ENCODE measurements around the gene CXCL16.

The CXCL16 gene

DNA sequence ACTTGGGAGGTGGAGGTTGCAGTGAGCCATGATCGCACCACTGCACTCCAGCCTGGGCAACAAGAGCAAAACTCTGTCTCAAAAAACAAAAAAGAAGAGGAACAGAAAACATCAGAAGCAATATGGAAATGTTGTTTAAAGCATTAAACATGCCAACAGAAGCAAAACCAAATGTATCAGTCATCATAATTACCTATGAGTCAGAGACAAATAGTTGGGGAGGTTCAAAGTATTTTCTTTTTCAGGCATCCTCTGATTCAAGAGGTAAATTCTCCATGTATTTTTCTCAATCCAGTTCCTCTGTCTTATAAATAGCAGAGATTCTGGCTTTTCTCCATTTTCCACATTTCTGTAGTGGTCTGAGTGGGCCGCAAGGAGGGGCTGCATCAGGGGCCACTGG, 29.9 kb upstream of the CXCL16 start:
- Mint-ChIP-seq H3K36me3 (ENCODE audit: low read depth) (no peaks in the 10 kb centered on the region), H3K27ac (no peak overlapping the region), H3K4me3 (no peak overlapping the region), H3K9me3 (no peaks in the 10 kb centered on the region), H3K4me1 (ENCODE audit: low read depth) (peaks cover 10% of the 10 kb centered on the region), H3K27me3 (ENCODE audit: low read depth) (peaks cover 10% of the 10 kb centered on the region)
- DNase-seq (ENCODE audit: low spot score), result no peak

DNA sequence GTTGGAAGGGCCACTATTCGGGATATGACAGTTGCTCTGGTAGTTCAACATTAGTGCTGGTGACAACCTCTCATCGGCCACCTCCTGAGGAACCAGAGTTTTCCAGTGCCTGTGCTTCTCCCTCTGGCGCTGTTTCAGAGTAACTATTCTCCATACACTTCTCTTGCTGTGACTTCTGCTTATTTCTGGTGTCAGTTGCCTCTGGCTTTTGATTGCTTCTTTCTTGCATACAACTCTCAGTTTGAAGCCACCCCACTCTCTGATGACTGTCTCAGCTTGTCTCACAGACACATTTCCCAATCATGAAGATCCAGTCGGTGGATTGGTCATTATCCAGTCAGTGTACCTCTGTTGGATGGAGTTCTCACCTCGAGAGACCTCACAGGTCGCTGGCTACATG, 28.6 kb upstream of the CXCL16 start:
- H3K27me3 Mint-ChIP-seq (ENCODE audit: low read depth), result peaks cover 5% of the 10 kb centered on the region
- H3K4me3 Mint-ChIP-seq, result no peak overlapping the region
- DNase-seq (ENCODE audit: low spot score), result no peak
- no peaks in the 10 kb centered on the region for H3K9me3 Mint-ChIP-seq
- no peaks in the 10 kb centered on the region for H3K36me3 Mint-ChIP-seq (ENCODE audit: low read depth)
- peaks cover 10% of the 10 kb centered on the region for H3K4me1 Mint-ChIP-seq (ENCODE audit: low read depth)
- H3K27ac Mint-ChIP-seq, result no peak overlapping the region

DNA sequence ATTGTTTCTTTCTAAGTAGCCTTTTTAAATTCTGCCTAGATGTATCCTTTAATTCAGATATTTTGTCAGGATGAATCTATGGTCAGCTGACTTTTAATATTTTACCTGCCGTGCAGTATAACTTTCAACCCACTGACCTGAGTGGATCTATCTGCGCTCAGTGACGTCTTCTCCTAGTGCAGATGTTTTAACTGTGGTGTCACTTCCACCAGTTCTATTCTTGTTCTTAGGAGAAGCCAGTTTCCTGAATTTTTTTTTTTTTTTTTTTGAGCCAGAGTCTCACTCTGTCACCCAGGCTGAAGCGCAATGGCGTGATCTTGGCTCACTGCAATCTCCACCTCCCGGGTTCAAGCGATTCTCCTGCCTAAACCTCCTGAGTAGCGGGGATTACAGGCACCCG, 27.0 kb upstream of the CXCL16 start:
- Mint-ChIP-seq H3K27ac (no peak overlapping the region), H3K4me3 (no peak overlapping the region), H3K9me3 (no peaks in the 10 kb centered on the region), H3K36me3 (ENCODE audit: low read depth) (no peaks in the 10 kb centered on the region), H3K4me1 (ENCODE audit: low read depth) (peaks cover 6% of the 10 kb centered on the region), H3K27me3 (ENCODE audit: low read depth) (peaks cover 8% of the 10 kb centered on the region)
- DNase-seq (ENCODE audit: low spot score), result no peak

DNA sequence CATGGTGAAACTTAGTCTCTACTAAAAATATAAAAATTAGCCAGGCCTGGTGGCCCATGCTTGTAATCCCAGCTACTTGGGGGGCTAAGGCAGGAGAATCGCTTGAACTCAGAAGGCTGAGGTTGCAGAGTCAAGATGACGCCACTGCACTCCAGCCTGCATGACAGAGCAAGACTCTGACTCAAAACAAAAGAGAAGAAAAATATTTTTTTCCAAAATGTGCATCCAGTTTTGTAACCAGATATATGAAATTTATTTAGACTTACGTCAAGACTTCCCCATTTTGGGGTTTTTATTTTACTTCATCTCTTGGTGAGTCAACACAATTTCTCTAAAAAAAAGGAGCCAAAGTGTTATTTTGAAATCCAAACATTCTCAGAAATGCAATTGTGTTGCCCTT, 26.5 kb upstream of the CXCL16 start:
- H3K36me3 Mint-ChIP-seq (ENCODE audit: low read depth), result no peaks in the 10 kb centered on the region
- H3K27ac Mint-ChIP-seq, result no peak overlapping the region
- H3K4me3 Mint-ChIP-seq, result no peak overlapping the region
- H3K9me3 Mint-ChIP-seq, result no peaks in the 10 kb centered on the region
- peaks cover 2% of the 10 kb centered on the region for H3K4me1 Mint-ChIP-seq (ENCODE audit: low read depth)
- peaks cover 8% of the 10 kb centered on the region for H3K27me3 Mint-ChIP-seq (ENCODE audit: low read depth)
- DNase-seq (ENCODE audit: low spot score), result no peak

DNA sequence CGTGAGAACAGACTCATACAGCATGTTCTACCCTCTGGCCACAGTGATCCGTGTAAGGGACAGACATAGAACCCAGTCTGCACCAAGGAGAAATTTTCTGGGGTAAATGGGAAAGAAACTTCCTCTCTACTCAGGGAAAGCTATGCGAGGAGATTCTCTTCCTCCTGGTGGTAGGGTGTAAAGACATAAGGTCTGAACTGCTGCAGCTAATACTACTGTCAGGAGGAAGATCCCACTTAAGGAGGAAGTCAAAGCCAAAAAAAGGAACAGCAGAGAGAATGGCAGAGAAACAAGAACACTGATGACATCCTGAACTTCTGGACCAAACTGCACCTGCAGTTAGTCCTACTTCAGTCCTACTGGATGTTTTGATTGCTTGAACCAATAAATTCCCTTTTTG, 24.9 kb upstream of the CXCL16 start:
- H3K9me3 Mint-ChIP-seq, result no peaks in the 10 kb centered on the region
- H3K27ac Mint-ChIP-seq, result no peak overlapping the region
- DNase-seq (ENCODE audit: low spot score), result no peak
- no peaks in the 10 kb centered on the region for H3K4me1 Mint-ChIP-seq (ENCODE audit: low read depth)
- H3K27me3 Mint-ChIP-seq (ENCODE audit: low read depth), result peaks cover 6% of the 10 kb centered on the region
- H3K36me3 Mint-ChIP-seq (ENCODE audit: low read depth), result no peaks in the 10 kb centered on the region
- H3K4me3 Mint-ChIP-seq, result no peak overlapping the region

DNA sequence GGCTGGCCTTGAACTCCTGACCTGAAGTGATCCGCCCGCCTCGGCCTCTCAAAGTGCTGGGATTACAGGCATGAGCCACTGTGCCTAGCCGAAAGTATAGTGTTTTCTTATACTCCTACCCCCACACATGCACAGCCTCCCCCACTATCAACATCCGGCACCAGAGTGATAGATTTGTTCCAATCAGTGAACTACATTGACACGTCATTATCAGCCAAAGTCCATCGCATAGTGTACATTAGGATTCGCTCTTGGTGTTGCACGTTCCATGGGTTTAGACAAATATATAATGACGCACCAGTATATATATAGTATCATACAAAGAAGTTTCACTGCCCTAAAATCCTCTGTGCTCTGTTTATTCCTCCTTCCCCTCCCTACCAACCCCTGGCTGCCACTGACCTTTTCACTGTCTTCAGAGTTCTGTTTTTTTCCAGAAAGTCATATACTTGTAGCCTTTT, 20.1 kb upstream of the CXCL16 start:
- Mint-ChIP-seq H3K27ac (no peak overlapping the region), H3K9me3 (no peaks in the 10 kb centered on the region), H3K4me1 (ENCODE audit: low read depth) (no peaks in the 10 kb centered on the region), H3K4me3 (no peak overlapping the region), H3K27me3 (ENCODE audit: low read depth) (peaks cover 15% of the 10 kb centered on the region), H3K36me3 (ENCODE audit: low read depth) (no peaks in the 10 kb centered on the region)
- no peak for DNase-seq (ENCODE audit: low spot score)

DNA sequence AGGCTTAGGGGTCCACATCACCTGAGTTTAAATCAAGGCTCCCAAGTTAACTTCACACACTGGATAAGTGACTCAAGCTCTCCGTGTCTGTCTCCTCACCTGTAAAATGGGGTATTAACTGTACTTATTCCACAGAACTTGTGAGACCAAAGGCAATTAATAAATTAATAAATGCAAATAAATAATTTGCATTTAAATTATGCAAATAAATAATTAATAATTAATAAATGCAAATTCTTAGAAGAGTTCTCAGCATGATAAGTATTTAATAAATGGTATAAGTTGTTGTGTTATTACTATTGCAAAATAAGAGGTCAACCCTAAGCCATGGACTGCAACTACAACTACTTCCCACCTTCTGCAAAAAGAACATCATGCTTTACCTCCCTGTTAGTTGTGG, 13.7 kb upstream of the CXCL16 start:
- Mint-ChIP-seq H3K27ac (no peak overlapping the region), H3K4me1 (ENCODE audit: low read depth) (peaks cover 1% of the 10 kb centered on the region), H3K27me3 (ENCODE audit: low read depth) (peaks cover 41% of the 10 kb centered on the region), H3K4me3 (no peak overlapping the region), H3K36me3 (ENCODE audit: low read depth) (no peaks in the 10 kb centered on the region), H3K9me3 (no peaks in the 10 kb centered on the region)
- DNase-seq (ENCODE audit: low spot score), result no peak

DNA sequence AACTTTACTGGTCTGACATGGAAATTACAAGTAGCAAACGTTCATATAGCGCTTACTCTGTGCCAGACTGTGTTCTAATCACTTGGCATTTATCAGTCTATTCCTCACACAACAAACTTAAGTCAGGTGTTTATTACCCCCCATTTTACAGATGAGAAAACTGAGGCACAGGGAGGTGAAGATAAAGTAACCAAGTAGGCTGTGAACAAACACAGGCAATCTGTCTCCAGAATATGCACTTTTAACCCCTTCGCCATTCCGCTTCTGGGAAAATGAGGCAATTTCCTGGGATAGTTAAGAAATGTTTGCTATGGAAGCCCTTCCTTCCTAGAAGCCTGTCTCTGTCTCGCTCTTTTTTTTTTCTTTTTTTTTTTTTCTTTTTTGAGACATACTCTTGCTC, 12.2 kb upstream of the CXCL16 start:
- no peaks in the 10 kb centered on the region for H3K9me3 Mint-ChIP-seq
- no peak for DNase-seq (ENCODE audit: low spot score)
- H3K4me1 Mint-ChIP-seq (ENCODE audit: low read depth), result peaks cover 7% of the 10 kb centered on the region
- peaks cover 42% of the 10 kb centered on the region for H3K27me3 Mint-ChIP-seq (ENCODE audit: low read depth)
- H3K27ac Mint-ChIP-seq, result no peak overlapping the region
- no peaks in the 10 kb centered on the region for H3K36me3 Mint-ChIP-seq (ENCODE audit: low read depth)
- H3K4me3 Mint-ChIP-seq, result no peak overlapping the region

DNA sequence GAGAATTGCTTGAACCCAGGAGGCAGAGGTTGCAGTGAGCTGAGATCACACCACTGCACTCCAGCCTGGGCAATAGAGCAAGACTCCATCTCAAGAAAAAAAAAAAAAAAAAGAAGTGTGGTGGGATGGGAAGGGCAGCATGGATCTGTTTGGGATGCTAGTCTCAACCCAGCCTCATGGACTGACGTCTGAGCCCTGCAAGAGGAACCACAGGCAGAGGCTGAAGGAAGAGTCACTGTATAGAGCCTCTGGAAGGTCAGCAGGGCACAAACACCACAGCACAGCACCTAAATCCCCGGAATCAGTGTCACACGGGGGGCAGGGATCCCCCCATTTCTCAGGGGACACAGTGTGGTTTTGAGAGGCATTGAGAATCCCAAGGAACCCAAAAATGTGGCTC, 10.9 kb upstream of the CXCL16 start:
- Mint-ChIP-seq H3K27me3 (ENCODE audit: low read depth) (peaks cover 40% of the 10 kb centered on the region), H3K4me1 (ENCODE audit: low read depth) (peaks cover 12% of the 10 kb centered on the region), H3K4me3 (no peak overlapping the region), H3K36me3 (ENCODE audit: low read depth) (no peaks in the 10 kb centered on the region), H3K9me3 (no peaks in the 10 kb centered on the region), H3K27ac (no peak overlapping the region)
- DNase-seq (ENCODE audit: low spot score), result no peak

DNA sequence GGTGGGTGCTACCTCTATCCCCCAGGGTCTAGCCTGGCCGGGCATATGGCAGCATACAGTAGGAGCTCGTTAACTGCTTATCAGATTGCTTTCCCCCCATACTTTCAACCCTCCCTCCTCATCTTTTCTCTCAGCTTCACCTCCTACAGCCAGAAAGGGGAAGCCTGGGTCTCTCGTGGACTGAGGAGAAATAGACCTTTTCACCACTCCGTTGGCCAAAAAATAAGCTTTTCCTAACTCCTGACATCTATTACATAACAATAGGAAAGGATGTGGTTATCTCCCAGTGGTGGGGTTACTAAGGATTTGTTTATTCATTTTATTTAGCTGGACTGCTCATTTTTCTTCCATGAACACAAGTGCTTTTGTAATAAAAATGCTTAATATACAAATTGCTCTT, 9.0 kb upstream of the CXCL16 start:
- peaks cover 15% of the 10 kb centered on the region for H3K4me1 Mint-ChIP-seq (ENCODE audit: low read depth)
- no peak overlapping the region for H3K27ac Mint-ChIP-seq
- no peaks in the 10 kb centered on the region for H3K36me3 Mint-ChIP-seq (ENCODE audit: low read depth)
- no peak for DNase-seq (ENCODE audit: low spot score)
- H3K27me3 Mint-ChIP-seq (ENCODE audit: low read depth), result peaks cover 36% of the 10 kb centered on the region
- H3K4me3 Mint-ChIP-seq, result peak overlapping the region; percentile 21
- no peaks in the 10 kb centered on the region for H3K9me3 Mint-ChIP-seq

DNA sequence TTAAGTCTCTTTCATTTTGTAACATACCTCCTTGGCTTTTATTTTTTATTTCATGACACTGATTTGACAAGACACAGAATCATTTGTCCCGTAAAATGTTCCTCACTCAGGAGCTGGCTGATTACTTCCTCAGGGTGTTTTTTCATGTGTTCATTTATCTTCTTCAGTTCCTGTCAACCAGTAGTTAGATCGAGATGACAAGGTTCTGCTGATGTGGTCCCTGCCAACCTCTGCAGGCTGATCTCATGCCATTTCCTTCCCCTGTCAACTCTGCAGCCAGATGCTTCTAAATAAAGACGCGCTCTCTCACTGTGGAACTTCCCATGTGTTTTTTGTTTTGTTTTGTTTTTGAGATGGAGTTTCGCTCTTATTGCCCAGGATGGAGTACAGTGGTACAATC, 8.1 kb upstream of the CXCL16 start:
- H3K27ac Mint-ChIP-seq, result peak overlapping the region; percentile 72
- peak overlapping the region; percentile 80 for H3K4me3 Mint-ChIP-seq
- H3K27me3 Mint-ChIP-seq (ENCODE audit: low read depth), result peaks cover 33% of the 10 kb centered on the region
- H3K9me3 Mint-ChIP-seq, result no peaks in the 10 kb centered on the region
- H3K4me1 Mint-ChIP-seq (ENCODE audit: low read depth), result peaks cover 15% of the 10 kb centered on the region
- peak; percentile 19 for DNase-seq (ENCODE audit: low spot score)
- no peaks in the 10 kb centered on the region for H3K36me3 Mint-ChIP-seq (ENCODE audit: low read depth)

DNA sequence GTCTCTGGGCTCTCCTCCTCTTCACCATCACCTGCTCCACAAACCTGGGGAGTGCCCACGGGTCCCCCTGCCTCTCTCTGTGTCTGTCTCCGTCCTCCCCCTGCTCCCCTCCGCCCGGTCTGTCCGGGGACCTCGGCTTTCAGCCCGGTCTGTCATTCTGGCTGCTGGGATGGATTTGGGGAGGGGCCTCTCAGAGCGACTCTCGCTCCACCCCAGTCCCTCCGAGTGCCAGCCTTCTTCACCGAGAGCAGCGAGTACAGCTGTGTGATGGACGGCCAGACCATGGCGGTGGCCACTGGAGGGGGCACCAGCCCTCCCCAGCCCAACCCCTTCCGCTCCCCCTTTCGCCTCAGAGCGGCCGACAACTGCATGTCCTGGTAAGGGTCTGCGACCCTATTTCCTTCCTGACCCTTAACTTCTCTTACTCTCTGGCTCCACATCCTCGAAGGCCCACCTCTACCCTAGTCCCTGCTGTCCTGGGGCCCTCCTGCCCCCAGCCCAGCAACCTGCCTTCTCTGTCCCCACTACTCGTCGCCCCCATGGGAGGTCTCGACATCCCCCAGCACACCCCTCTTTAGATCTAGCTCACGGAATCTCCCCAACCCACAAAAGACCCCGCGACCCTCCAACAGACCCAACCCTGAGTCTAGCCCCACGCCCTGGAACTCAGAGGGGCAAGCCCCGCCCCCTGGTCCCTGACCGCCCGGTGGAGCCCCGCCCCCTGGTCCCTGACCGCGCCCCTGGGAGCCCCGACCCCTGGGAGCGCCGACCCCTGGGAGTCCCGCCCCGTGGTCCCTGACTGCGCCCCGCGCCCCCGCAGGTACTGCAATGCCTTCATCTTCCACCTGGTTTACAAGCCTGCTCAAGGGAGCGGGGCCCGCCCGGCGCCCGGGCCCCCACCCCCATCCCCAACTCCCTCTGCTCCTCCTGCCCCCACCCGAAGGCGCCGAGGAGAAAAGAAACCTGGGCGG, 5.6 kb upstream of the CXCL16 start:
- Mint-ChIP-seq H3K9me3 (no peaks in the 10 kb centered on the region), H3K27me3 (ENCODE audit: low read depth) (peaks cover 31% of the 10 kb centered on the region), H3K4me1 (ENCODE audit: low read depth) (peaks cover 20% of the 10 kb centered on the region), H3K4me3 (no peak overlapping the region), H3K27ac (no peak overlapping the region), H3K36me3 (ENCODE audit: low read depth) (no peaks in the 10 kb centered on the region)
- DNase-seq (ENCODE audit: low spot score), result no peak

DNA sequence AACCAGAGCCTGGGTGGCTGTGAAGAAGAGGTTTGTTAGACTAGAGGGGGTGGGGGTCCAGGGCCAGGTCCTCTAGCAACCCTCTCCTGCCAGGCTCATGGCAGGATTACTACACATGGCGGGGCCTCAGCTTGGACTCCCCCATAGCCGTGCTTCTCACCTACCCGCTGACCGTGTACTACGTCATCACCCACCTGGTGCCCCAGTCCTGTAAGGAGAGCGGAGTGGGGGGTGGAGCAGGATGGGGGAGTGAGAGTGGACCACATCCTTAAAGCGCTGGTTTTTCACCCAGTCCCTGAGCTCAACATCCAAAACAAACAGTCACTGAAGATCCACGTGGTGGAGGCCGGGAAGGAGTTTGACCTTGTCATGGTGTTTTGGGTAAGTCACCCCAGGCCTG, 4.2 kb upstream of the CXCL16 start:
- Mint-ChIP-seq H3K27me3 (ENCODE audit: low read depth) (peaks cover 34% of the 10 kb centered on the region), H3K9me3 (no peaks in the 10 kb centered on the region), H3K4me3 (no peak overlapping the region), H3K27ac (no peak overlapping the region), H3K4me1 (ENCODE audit: low read depth) (peaks cover 24% of the 10 kb centered on the region), H3K36me3 (ENCODE audit: low read depth) (no peaks in the 10 kb centered on the region)
- DNase-seq (ENCODE audit: low spot score), result no peak

DNA sequence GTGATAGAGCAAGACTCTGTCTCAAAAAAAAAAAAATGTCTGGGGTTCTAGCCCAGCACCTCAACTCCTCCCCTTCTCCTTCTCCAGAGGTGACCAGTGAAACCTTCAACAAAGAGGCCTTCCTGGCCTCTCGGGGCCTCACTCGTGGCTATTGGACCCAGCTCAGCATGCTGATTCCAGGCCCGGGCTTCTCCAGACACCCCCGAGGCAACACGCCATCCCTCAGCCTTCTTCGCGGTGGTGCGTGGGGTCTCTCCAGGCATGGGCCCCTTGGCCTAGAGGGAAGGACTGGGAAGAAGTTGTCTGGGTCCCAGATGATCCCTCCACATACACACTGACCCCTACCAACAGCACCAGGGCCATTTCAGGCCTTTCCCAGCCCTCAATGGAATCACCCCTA, 3.5 kb upstream of the CXCL16 start:
- no peaks in the 10 kb centered on the region for H3K36me3 Mint-ChIP-seq (ENCODE audit: low read depth)
- H3K4me1 Mint-ChIP-seq (ENCODE audit: low read depth), result peaks cover 28% of the 10 kb centered on the region
- H3K27ac Mint-ChIP-seq, result no peak overlapping the region
- no peak for DNase-seq (ENCODE audit: low spot score)
- peaks cover 34% of the 10 kb centered on the region for H3K27me3 Mint-ChIP-seq (ENCODE audit: low read depth)
- H3K4me3 Mint-ChIP-seq, result no peak overlapping the region
- H3K9me3 Mint-ChIP-seq, result no peaks in the 10 kb centered on the region

DNA sequence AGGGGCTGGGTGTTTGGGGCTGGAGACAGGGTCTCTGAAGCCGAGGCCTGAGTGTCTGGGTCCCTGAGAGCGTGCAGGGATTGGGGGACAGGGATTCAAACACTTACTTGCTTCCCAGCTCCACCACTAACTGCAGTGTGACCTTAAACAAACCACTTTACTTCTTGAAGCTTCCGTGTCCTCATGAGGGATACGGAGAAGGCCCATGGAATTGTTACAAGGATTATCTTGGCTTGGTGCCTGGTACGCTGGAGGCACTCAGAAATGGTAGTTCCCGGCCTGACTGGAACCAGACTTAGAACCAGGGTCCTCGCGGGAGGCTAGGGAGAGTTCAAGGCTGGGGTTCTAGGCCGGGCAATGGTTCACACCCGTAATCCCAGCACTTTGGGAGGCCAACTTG, 2.9 kb upstream of the CXCL16 start:
- Mint-ChIP-seq H3K36me3 (ENCODE audit: low read depth) (no peaks in the 10 kb centered on the region), H3K4me3 (no peak overlapping the region), H3K27me3 (ENCODE audit: low read depth) (peaks cover 32% of the 10 kb centered on the region), H3K27ac (no peak overlapping the region), H3K4me1 (ENCODE audit: low read depth) (peaks cover 24% of the 10 kb centered on the region), H3K9me3 (no peaks in the 10 kb centered on the region)
- DNase-seq (ENCODE audit: low spot score), result no peak

All from T-helper 2 cell treated with Interferon-gamma antibody and Interleukin-4, amounts not matched to agents 5 μg/mL and 100 μg/mL, for 36 hours (primary cell).